ENCODE measurements around the gene ADGB. TPM values are rescaled to one million over a fixed set of nuclear protein-coding genes. Genes with fewer than 3 reads are reported as not detected.
"Not testable (repeated sequence)": the region's sequence is repeated elsewhere in the genome, so short reads cannot be mapped to it uniquely, and the experiment has no call there.

ADGB gene
- total RNA-seq, result 0.94 TPM

- peak; percentile 8 for DNase-seq
These were observed at the start of gene ADGB for GRCh38 chr6:146598772-146599405. Gene ADGB, plus strand, starts transcription at chr6:146598972. Its CDS starts 69 bp downstream, at chr6:146599041.

GRCh38 chr6:146550911-146551310 lies 47.9 kb upstream of the ADGB start:
- no peak for DNase-seq

GRCh38 chr6:146551545-146551944 lies 47.2 kb upstream of the ADGB start:
- DNase-seq, result no peak

- DNase-seq, result no peak
These were observed 45.2 kb upstream of the ADGB start for GRCh38 chr6:146553377-146554135.

GRCh38 chr6:146560607-146561006 lies 38.2 kb upstream of the ADGB start:
- no peak for DNase-seq

- DNase-seq, result not testable (repeated sequence)
These were observed 32.1 kb upstream of the ADGB start for GRCh38 chr6:146566661-146567060.

- DNase-seq, result not testable (repeated sequence)
These were observed 30.2 kb upstream of the ADGB start for GRCh38 chr6:146568619-146569018.

GRCh38 chr6:146574211-146574610 lies 24.6 kb upstream of the ADGB start:
- no peak for DNase-seq

GRCh38 chr6:146578054-146578453 lies 20.7 kb upstream of the ADGB start:
- no peak for DNase-seq

GRCh38 chr6:146581968-146582367 lies 16.8 kb upstream of the ADGB start:
- no peak for DNase-seq

- no peak for DNase-seq
These were observed 15.9 kb upstream of the ADGB start for GRCh38 chr6:146582857-146583256.

- DNase-seq, result no peak
These were observed 14.8 kb upstream of the ADGB start for GRCh38 chr6:146583966-146584365.

GRCh38 chr6:146587459-146587858 lies 11.3 kb upstream of the ADGB start:
- no peak for DNase-seq

GRCh38 chr6:146590492-146590891 lies 8.3 kb upstream of the ADGB start:
- DNase-seq, result no peak

GRCh38 chr6:146592451-146592850 lies 6.3 kb upstream of the ADGB start:
- DNase-seq, result no peak

GRCh38 chr6:146593986-146594385 lies 4.8 kb upstream of the ADGB start:
- DNase-seq, result no peak

- DNase-seq, result no peak
These were observed 4.3 kb upstream of the ADGB start for GRCh38 chr6:146594495-146594894.

GRCh38 chr6:146595972-146596731 lies 2.6 kb upstream of the ADGB start:
- no peak for DNase-seq

GRCh38 chr6:146601352-146601751 lies 2.6 kb downstream of the ADGB start:
- no peak for DNase-seq

- DNase-seq, result no peak
These were observed 3.8 kb downstream of the ADGB start for GRCh38 chr6:146602526-146602925.

- DNase-seq, result no peak
These were observed 15.2 kb downstream of the ADGB start for GRCh38 chr6:146613947-146614346.

- DNase-seq, result no peak
These were observed 21.9 kb downstream of the ADGB start for GRCh38 chr6:146620655-146621054.

- DNase-seq, result no peak
These were observed 29.6 kb downstream of the ADGB start for GRCh38 chr6:146628350-146628749.

All from occipital lobe (tissue), 2 donors.